ENCODE data around the gene ABCG4. TPM values are rescaled to one million over a fixed set of nuclear protein-coding genes. Genes with fewer than 3 reads are reported as not detected.

The ABCG4 gene
- total RNA-seq, 1 donor from 2014 or later, result 0.31 TPM

- DNase-seq, result peak; percentile 56
These were observed 57.9 kb downstream of the ABCG4 start for GRCh38 chr11:119206511-119207414.

- no peak for DNase-seq
These were observed 58.6 kb downstream of the ABCG4 start for GRCh38 chr11:119207415-119207960.

- no peak for DNase-seq
These were observed 60.3 kb downstream of the ABCG4 start for GRCh38 chr11:119209186-119209585.

- no peak for DNase-seq
These were observed 61.2 kb downstream of the ABCG4 start for GRCh38 chr11:119210050-119210449.

Other genes starting within 250 kb of the ABCG4 start
- 37.5 TPM for gene BCL9L, start 223.1 kb upstream of the ABCG4 start, total RNA-seq
- gene UPK2, start 192.8 kb upstream of the ABCG4 start, total RNA-seq, result not detected
- not detected for gene FOXR1, start 177.3 kb upstream of the ABCG4 start, total RNA-seq
- gene CENATAC, start 150.9 kb upstream of the ABCG4 start, total RNA-seq, result 31.6 TPM
- gene RPS25, start 130.7 kb upstream of the ABCG4 start, total RNA-seq, result 2,908 TPM
- 29.2 TPM for gene TRAPPC4, start 130.3 kb upstream of the ABCG4 start, total RNA-seq
- 8.8 TPM for gene SLC37A4, start 118.2 kb upstream of the ABCG4 start, total RNA-seq
- gene HYOU1, start 91.8 kb upstream of the ABCG4 start, total RNA-seq, result 52.7 TPM
- gene VPS11, start 81.2 kb upstream of the ABCG4 start, total RNA-seq, result 29.7 TPM
- gene HMBS, start 64.2 kb upstream of the ABCG4 start, total RNA-seq, result 21.0 TPM
- gene DPAGT1, start 47.2 kb upstream of the ABCG4 start, total RNA-seq, result 8.0 TPM
- gene C2CD2L, start 41.7 kb upstream of the ABCG4 start, total RNA-seq, result 5.6 TPM
- 14.7 TPM for gene HINFP, start 27.5 kb upstream of the ABCG4 start, total RNA-seq
- gene NLRX1, start 19.7 kb downstream of the ABCG4 start, total RNA-seq, result 35.4 TPM
- gene NHERF4, start 36.4 kb downstream of the ABCG4 start, total RNA-seq, result not detected
- 10.9 TPM for gene CBL, start 57.3 kb downstream of the ABCG4 start, total RNA-seq
- 491 TPM for gene MCAM, start 168.1 kb downstream of the ABCG4 start, total RNA-seq
- 6.6 TPM for gene RNF26, start 185.5 kb downstream of the ABCG4 start, total RNA-seq
- gene C1QTNF5, start 191.8 kb downstream of the ABCG4 start, total RNA-seq, result 24.8 TPM
- gene MFRP, start 197.7 kb downstream of the ABCG4 start, total RNA-seq, result not detected
- 39.2 TPM for gene USP2, start 232.6 kb downstream of the ABCG4 start, total RNA-seq